ENCODE data around the gene NECTIN1.

The NECTIN1 gene

GRCh38 chr11:119728651-119729580, at the start of gene NECTIN1:
NECTIN1 (minus strand) TSS chr11:119729200; CDS start chr11:119728553, 647 bp downstream.
- in situ Hi-C loops (cut with HindIII; ENCODE audit: low sequenced_read_pairs): no loop called here

- in situ Hi-C loops (cut with HindIII; ENCODE audit: low sequenced_read_pairs): no loop called here
Observed at GRCh38 chr11:119778391-119779194, 49.6 kb upstream of the NECTIN1 start.

GRCh38 chr11:119777940-119778339, 48.9 kb upstream of the NECTIN1 start:
- in situ Hi-C loops (cut with HindIII; ENCODE audit: low sequenced_read_pairs): no loop called here

GRCh38 chr11:119776651-119777050, 47.7 kb upstream of the NECTIN1 start:
- in situ Hi-C loops (cut with HindIII; ENCODE audit: low sequenced_read_pairs): no loop called here

GRCh38 chr11:119776031-119776636, 47.1 kb upstream of the NECTIN1 start:
- in situ Hi-C loops (cut with HindIII; ENCODE audit: low sequenced_read_pairs): no loop called here

- in situ Hi-C loops (cut with HindIII; ENCODE audit: low sequenced_read_pairs): no loop called here
Observed at GRCh38 chr11:119774172-119774763, 45.3 kb upstream of the NECTIN1 start.

GRCh38 chr11:119772641-119773415, 43.8 kb upstream of the NECTIN1 start:
- in situ Hi-C loops (cut with HindIII; ENCODE audit: low sequenced_read_pairs): no loop called here

- in situ Hi-C loops (cut with HindIII; ENCODE audit: low sequenced_read_pairs): no loop called here
Observed at GRCh38 chr11:119772076-119772475, 43.1 kb upstream of the NECTIN1 start.

- in situ Hi-C loops (cut with HindIII; ENCODE audit: low sequenced_read_pairs): no loop called here
Observed at GRCh38 chr11:119771172-119771770, 42.3 kb upstream of the NECTIN1 start.

- in situ Hi-C loops (cut with HindIII; ENCODE audit: low sequenced_read_pairs): loop anchor here (10.0 kb wide), 1 partner anchor 61 kb away; no protein-coding TSS in a partner anchor
Observed at GRCh38 chr11:119765628-119766027, 36.6 kb upstream of the NECTIN1 start.

GRCh38 chr11:119764108-119764868, 35.3 kb upstream of the NECTIN1 start:
- in situ Hi-C loops (cut with HindIII; ENCODE audit: low sequenced_read_pairs): loop anchor here (10.0 kb wide), 1 partner anchor 59 kb away; no protein-coding TSS in a partner anchor

GRCh38 chr11:119763071-119763728, 34.2 kb upstream of the NECTIN1 start:
- in situ Hi-C loops (cut with HindIII; ENCODE audit: low sequenced_read_pairs): loop anchor here (10.0 kb wide), 1 partner anchor 58 kb away; no protein-coding TSS in a partner anchor

- in situ Hi-C loops (cut with HindIII; ENCODE audit: low sequenced_read_pairs): loop anchor here (10.0 kb wide), 1 partner anchor 55 kb away; no protein-coding TSS in a partner anchor
Observed at GRCh38 chr11:119759747-119760412, 30.9 kb upstream of the NECTIN1 start.

GRCh38 chr11:119759324-119759723, 30.3 kb upstream of the NECTIN1 start:
- in situ Hi-C loops (cut with HindIII; ENCODE audit: low sequenced_read_pairs): no loop called here

- in situ Hi-C loops (cut with HindIII; ENCODE audit: low sequenced_read_pairs): no loop called here
Observed at GRCh38 chr11:119758291-119758690, 29.3 kb upstream of the NECTIN1 start.

- in situ Hi-C loops (cut with HindIII; ENCODE audit: low sequenced_read_pairs): no loop called here
Observed at GRCh38 chr11:119757378-119757777, 28.4 kb upstream of the NECTIN1 start.

GRCh38 chr11:119756169-119756865, 27.3 kb upstream of the NECTIN1 start:
- in situ Hi-C loops (cut with HindIII; ENCODE audit: low sequenced_read_pairs): no loop called here
